Measurements from ENCODE around the gene REX1BD.

DNA sequence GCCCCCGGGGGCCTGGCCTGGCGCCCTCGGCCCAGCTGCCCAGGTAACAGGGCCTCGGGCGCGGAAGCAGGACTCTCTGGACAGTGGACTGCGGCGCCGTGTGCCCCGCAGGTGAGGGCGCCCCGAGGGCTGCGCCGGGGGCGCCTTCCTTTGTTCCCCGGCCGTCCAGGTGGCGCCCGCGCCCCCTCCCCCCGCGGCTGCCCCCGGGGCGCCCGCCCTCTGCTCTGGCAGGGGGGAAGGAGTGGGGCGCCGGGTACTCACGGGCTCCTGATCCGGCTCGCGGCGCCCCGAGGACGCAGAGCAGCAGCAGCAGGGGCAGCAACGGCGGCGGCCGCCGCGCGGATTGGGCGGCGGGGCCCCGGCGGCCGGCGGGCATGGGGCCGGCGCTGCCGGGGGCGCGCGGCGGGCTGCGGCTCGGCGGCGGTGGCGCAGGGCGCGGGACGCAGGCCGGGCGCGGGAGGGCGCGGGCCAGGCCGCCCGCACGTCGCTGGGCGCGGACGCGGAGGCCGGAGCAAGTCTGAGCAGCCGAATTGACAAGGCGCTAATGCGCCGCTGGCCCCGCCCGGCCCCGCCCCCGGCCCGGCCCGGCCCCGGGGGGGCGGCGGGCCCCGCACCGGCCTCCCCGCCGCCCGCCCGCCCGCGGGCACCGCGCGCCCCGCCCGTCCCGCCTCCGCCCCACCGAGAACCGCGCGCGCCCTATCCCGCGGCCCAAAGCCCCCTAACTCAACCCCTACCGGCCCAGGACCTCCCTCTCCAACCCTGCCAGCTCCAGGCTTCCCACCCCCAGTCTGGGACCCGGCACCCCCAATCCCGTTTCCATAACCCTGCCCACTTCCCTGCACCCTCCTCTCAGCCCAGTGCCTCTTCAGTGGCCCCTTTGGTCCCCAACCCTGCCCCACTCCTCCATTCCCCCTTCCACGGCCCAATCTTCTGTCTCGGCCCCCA is 18.0 kb downstream of the REX1BD start, which contains the start of gene CRLF1:
- TF ChIP-seq, protein P1, sequence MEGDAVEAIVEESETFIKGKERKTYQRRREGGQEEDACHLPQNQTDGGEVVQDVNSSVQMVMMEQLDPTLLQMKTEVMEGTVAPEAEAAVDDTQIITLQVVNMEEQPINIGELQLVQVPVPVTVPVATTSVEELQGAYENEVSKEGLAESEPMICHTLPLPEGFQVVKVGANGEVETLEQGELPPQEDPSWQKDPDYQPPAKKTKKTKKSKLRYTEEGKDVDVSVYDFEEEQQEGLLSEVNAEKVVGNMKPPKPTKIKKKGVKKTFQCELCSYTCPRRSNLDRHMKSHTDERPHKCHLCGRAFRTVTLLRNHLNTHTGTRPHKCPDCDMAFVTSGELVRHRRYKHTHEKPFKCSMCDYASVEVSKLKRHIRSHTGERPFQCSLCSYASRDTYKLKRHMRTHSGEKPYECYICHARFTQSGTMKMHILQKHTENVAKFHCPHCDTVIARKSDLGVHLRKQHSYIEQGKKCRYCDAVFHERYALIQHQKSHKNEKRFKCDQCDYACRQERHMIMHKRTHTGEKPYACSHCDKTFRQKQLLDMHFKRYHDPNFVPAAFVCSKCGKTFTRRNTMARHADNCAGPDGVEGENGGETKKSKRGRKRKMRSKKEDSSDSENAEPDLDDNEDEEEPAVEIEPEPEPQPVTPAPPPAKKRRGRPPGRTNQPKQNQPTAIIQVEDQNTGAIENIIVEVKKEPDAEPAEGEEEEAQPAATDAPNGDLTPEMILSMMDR (IDR thresholded peaks at IDR 0.05): no peak
- no peak for TF ChIP-seq POLR2A (IDR thresholded peaks at IDR 0.05)

Measured in uterus (tissue), 2 donors.